ENCODE data around the gene FLYWCH1.

The FLYWCH1 gene

DNA sequence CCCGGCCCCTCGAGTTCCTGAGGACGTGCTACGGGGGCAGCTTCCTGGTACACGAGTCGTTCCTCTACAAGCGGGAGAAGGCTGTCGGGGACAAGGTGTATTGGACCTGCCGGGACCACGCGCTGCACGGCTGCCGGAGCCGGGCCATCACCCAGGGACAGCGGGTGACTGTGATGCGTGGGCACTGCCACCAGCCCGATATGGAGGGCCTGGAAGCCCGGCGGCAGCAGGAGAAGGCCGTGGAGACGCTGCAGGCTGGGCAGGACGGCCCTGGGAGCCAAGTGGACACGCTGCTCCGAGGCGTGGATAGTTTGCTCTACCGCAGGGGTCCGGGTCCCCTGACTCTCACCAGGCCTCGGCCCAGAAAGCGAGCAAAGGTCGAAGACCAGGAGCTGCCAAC, 21.4 kb downstream of the FLYWCH1 start:
- TF ChIP-seq, protein P1, sequence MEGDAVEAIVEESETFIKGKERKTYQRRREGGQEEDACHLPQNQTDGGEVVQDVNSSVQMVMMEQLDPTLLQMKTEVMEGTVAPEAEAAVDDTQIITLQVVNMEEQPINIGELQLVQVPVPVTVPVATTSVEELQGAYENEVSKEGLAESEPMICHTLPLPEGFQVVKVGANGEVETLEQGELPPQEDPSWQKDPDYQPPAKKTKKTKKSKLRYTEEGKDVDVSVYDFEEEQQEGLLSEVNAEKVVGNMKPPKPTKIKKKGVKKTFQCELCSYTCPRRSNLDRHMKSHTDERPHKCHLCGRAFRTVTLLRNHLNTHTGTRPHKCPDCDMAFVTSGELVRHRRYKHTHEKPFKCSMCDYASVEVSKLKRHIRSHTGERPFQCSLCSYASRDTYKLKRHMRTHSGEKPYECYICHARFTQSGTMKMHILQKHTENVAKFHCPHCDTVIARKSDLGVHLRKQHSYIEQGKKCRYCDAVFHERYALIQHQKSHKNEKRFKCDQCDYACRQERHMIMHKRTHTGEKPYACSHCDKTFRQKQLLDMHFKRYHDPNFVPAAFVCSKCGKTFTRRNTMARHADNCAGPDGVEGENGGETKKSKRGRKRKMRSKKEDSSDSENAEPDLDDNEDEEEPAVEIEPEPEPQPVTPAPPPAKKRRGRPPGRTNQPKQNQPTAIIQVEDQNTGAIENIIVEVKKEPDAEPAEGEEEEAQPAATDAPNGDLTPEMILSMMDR (IDR thresholded peaks at IDR 0.05; ENCODE audit: borderline replicate concordance, control extremely low read depth, extremely low read depth, insufficient read depth, missing control alignments) = no peak
- no peak for DNase-seq (ENCODE audit: low spot score)
- in situ Hi-C loops (cut with MboI; ENCODE audit: low sequenced_read_pairs, unreplicated experiment) = no loop called here

DNA sequence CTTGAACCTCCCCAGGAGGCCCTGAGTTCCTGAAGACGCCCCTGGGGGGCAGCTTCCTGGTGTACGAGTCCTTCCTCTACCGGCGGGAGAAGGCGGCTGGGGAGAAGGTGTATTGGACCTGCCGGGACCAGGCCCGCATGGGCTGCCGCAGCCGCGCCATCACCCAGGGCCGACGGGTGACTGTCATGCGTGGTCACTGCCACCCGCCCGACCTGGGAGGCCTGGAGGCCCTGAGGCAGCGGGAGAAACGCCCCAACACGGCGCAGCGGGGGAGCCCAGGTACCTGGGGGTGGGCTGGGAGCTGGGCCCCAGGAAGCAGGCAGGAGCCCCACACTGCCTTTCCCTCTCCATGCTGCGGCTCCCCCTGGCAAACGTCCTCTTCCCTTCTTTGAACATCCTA, 22.0 kb downstream of the FLYWCH1 start:
- no peak for DNase-seq (ENCODE audit: low spot score)
- in situ Hi-C loops (cut with MboI; ENCODE audit: low sequenced_read_pairs, unreplicated experiment) = no loop called here
- TF ChIP-seq, protein P1 (IDR thresholded peaks at IDR 0.05; ENCODE audit: borderline replicate concordance, control extremely low read depth, extremely low read depth, insufficient read depth, missing control alignments) = no peak

DNA sequence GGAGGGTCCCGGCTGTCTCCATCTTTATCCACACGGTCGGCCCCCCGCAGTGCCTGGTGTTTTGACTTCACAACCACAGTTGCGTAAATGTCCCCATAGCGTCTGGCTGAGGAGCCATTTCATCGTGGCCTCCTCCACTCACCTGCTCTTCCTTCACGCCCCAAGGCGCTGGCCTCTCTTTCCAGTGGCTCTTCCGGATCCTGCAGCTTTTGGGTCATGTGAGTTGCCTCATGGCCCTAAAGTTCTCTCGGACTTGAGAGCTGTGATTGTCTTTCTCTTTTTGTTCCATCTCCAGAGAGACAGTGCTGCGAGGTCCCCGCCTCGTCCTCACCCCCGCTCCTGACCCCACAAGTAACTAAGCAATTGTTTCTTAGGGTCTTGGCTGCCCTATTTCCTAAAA, 22.7 kb downstream of the FLYWCH1 start:
- TF ChIP-seq, protein P1 (IDR thresholded peaks at IDR 0.05; ENCODE audit: borderline replicate concordance, control extremely low read depth, extremely low read depth, insufficient read depth, missing control alignments) = no peak
- no peak for DNase-seq (ENCODE audit: low spot score)
- in situ Hi-C loops (cut with MboI; ENCODE audit: low sequenced_read_pairs, unreplicated experiment) = no loop called here

DNA sequence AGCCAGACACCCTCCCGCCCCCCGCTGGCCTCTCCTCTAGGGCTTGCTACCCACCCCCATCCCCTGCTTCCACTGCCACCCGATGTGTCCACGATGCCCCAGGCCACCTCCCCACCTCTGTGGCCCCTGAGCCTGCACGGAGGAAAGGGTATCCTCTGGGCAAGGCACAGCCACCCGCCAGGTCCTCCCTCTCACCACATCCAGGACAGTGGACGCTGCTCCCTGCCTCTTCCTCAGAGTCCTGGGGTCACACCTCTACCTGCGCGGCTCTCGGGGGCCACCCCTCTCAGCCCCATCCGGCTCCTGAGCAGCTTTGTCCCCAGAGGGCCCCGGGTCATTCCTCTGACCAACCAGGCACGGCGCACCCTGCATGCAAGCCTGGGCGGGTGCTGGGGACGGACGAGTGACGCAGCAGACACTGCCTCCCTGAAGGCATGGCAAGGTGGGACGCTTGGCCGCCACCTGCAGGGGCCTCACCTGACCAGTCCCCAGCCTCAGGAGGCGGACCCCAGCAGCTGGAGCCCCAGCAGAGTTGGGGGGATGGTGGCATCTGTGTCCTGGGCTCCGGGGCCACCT, 24.8 kb downstream of the FLYWCH1 start:
- TF ChIP-seq, protein P1 (IDR thresholded peaks at IDR 0.05; ENCODE audit: borderline replicate concordance, control extremely low read depth, extremely low read depth, insufficient read depth, missing control alignments) = no peak
- in situ Hi-C loops (cut with MboI; ENCODE audit: low sequenced_read_pairs, unreplicated experiment) = no loop called here
- no peak for DNase-seq (ENCODE audit: low spot score)

DNA sequence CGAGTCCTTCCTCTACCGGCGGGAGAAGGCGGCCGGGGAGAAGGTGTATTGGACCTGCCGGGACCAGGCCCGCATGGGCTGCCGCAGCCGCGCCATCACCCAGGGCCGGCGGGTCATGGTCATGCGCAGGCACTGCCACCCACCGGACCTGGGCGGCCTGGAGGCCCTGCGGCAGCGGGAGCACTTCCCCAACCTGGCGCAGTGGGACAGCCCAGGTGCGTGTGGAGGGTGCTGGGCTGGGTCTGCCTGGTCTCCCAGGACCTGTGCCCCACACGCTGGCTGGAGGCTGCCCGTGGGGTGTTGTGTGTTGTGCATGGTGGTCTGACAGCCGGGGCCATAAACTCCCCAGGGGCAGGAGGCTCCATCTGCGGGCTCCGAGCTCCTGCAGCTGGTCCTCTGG, 25.4 kb downstream of the FLYWCH1 start:
- in situ Hi-C loops (cut with MboI; ENCODE audit: low sequenced_read_pairs, unreplicated experiment) = no loop called here
- TF ChIP-seq, protein P1 (IDR thresholded peaks at IDR 0.05; ENCODE audit: borderline replicate concordance, control extremely low read depth, extremely low read depth, insufficient read depth, missing control alignments) = no peak
- DNase-seq (ENCODE audit: low spot score) = no peak

DNA sequence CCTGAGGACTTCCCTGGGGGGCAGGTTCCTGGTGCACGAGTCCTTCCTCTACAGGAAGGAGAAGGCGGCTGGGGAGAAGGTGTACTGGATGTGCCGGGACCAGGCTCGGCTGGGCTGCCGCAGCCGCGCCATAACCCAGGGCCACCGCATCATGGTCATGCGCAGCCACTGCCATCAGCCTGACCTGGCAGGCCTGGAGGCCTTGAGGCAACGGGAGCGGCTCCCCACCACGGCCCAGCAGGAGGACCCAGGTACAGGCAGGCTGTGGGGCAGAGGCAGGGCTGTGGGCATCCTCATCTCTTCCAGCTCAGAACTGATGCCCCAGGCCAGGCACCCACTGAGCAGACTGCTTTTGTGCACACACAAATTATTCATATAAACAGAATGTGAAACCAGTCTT, 26.5 kb downstream of the FLYWCH1 start:
- in situ Hi-C loops (cut with MboI; ENCODE audit: low sequenced_read_pairs, unreplicated experiment) = no loop called here
- DNase-seq (ENCODE audit: low spot score) = no peak
- TF ChIP-seq, protein P1 (IDR thresholded peaks at IDR 0.05; ENCODE audit: borderline replicate concordance, control extremely low read depth, extremely low read depth, insufficient read depth, missing control alignments) = no peak
